ENCODE data around the gene RCOR1.

GRCh38 chr14:102749393-102750305 lies 157.2 kb downstream of the RCOR1 start:
- TF ChIP-seq CTCF (IDR thresholded peaks at IDR 0.05; ENCODE audit: insufficient read depth, low read length) (no peak), REST (IDR thresholded peaks at IDR 0.05; ENCODE audit: insufficient replicate concordance, low read depth) (no peak), POLR2AphosphoS5 (IDR thresholded peaks at IDR 0.05; ENCODE audit: low read depth) (no peak), SPI1 (IDR thresholded peaks at IDR 0.05; ENCODE audit: borderline replicate concordance, low read depth) (no peak), GABPA (IDR thresholded peaks at IDR 0.05; ENCODE audit: low read depth) (no peak)

All from HL-60 (cell line).